Loucy (cell line): ENCODE data around the gene CPZ.

ENCODE experiments used
- CTCF ChIP-seq: fragments of 200-600 bp; sonication (generic); conservative IDR thresholded peaks from 2 replicates; pipeline ENCODE4 v1.5.1; 2014; ENCODE audit warnings: mild to moderate bottlenecking, antibody characterized with exemption, low read length
- EZH2phosphoT487 ChIP-seq: fragments of 200-600 bp; IDR thresholded peaks from 2 replicates; pipeline ENCODE4 v1.6.1; 2018; ENCODE audit warnings: antibody characterized with exemption, mild to moderate bottlenecking, moderate library complexity, borderline replicate concordance

- no peak for TF ChIP-seq CTCF
- no peak for TF ChIP-seq EZH2phosphoT487
These were observed 49.5 kb downstream of the CPZ start for GRCh38 chr4:8641931-8642650.
